GM12878 (cell line): ENCODE measurements around the gene NOTCH1. TPM values are rescaled to one million over a fixed set of nuclear protein-coding genes. Genes with fewer than 3 reads are reported as not detected.

Experiments used
- ATAC-seq: fragments of 200-7000 bp; cut with Tn5 transposase; 3 replicates; pipeline ENCODE4 v1.9.1; 2020; ENCODE audit warnings: mild to moderate bottlenecking, moderate library complexity
- BruUV-seq: library from RNA; stranded (reverse); fragments of 400-500 nt; replicated peaks from 2 replicates; lab custom pipeline; 2021; lab: Mats Ljungman, UMichigan
- CTCF ChIA-PET: fragments of 300-600 bp; sonication (Branson Sonifier 250); formaldehyde crosslinking; extraction: SDS; loops from one replicate; lab custom pipeline; 2021; ENCODE audit warnings: inconsistent platforms; lab: Yijun Ruan, JAX
- POLR2A ChIA-PET: fragments of 350-600 bp; formaldehyde crosslinking; extraction: SDS; loops from one replicate; lab custom pipeline; 2021; ENCODE audit warnings: inconsistent platforms; lab: Charles Lee
- RAD21 ChIA-PET: fragments of 300-600 bp; sonication (Branson Sonifier 250); formaldehyde crosslinking; loops from one replicate; lab custom pipeline; 2023; ENCODE audit warnings: antibody characterized with exemption; ENCODE audit not compliant: unreplicated experiment; lab: Charles Lee
- SMC1A ChIA-PET: fragments of 300-600 bp; sonication (Branson Sonifier 250); formaldehyde crosslinking; loops from one replicate; lab custom pipeline; 2023; ENCODE audit not compliant: unreplicated experiment, uncharacterized antibody; lab: Charles Lee
- DNase-seq: peaks from one replicate; pipeline ENCODE4 v3.0.0-alpha.2; 2011; ENCODE audit warnings: low read depth, low spot score
- FAIRE-seq: peaks from 3 replicates; lab custom pipeline; 2011; peaks lifted over from hg19 to GRCh38; lab: Jason Lieb, UNC
- H2AFZ ChIP-seq: 2 replicates; pipeline ENCODE4 v1.6.0; 2011; ENCODE audit warnings: low read depth, low read length, control low read depth; ENCODE audit not compliant: control insufficient read depth
- H3K27ac ChIP-seq: 2 replicates; pipeline ENCODE4 v1.5.1; 2011; ENCODE audit warnings: control low read depth; ENCODE audit not compliant: control insufficient read depth, insufficient read depth
- H3K27me3 ChIP-seq, 2 experiments: replicated peaks in 1 of 2; 2 replicates each; pipeline versions ENCODE4 v1.6.0 to v1.6.1; 2011; ENCODE audit warnings: low read length in 1 of 2; ENCODE audit not compliant: control insufficient read depth in 2 of 2, insufficient read depth in 2 of 2
- H3K36me3 ChIP-seq, 2 experiments: 2 replicates each; pipeline ENCODE4 v1.5.1; 2011; ENCODE audit warnings: low read length in 1 of 2; ENCODE audit not compliant: control insufficient read depth in 2 of 2, insufficient read depth in 2 of 2
- H3K4me1 ChIP-seq: 2 replicates; pipeline ENCODE4 v1.6.1; 2011; ENCODE audit warnings: mild to moderate bottlenecking, low read length, moderate library complexity, mixed read lengths; ENCODE audit not compliant: control insufficient read depth, insufficient read depth
- H3K4me2 ChIP-seq: 2 replicates; pipeline ENCODE4 v1.6.0; 2011; ENCODE audit warnings: control low read depth; ENCODE audit not compliant: control insufficient read depth, insufficient read depth
- H3K4me3 ChIP-seq: fragments of 200-600 bp; sonication (generic); 2 replicates; pipeline ENCODE4 v1.5.1; 2016
- H3K79me2 ChIP-seq: 2 replicates; pipeline ENCODE4 v1.6.0; 2011; ENCODE audit warnings: low read length; ENCODE audit not compliant: control insufficient read depth, insufficient read depth
- H3K9ac ChIP-seq: 2 replicates; pipeline ENCODE4 v1.8.0; 2011; ENCODE audit warnings: low read length, control low read depth, mixed read lengths; ENCODE audit not compliant: control insufficient read depth, insufficient read depth
- H3K9me3 ChIP-seq: replicated peaks from 3 replicates; pipeline ENCODE4 v1.5.1; 2011; ENCODE audit warnings: mild to moderate bottlenecking, low read length; ENCODE audit not compliant: control insufficient read depth, insufficient read depth
- H4K20me1 ChIP-seq: 2 replicates; pipeline ENCODE4 v1.6.0; 2011; ENCODE audit not compliant: control insufficient read depth, insufficient read depth
- ATF2 ChIP-seq: IDR thresholded peaks from 2 replicates; pipeline ENCODE4 v1.6.1; 2012; ENCODE audit warnings: low read length, inconsistent platforms
- CBX5 ChIP-seq: sonication (generic); IDR thresholded peaks from 2 replicates; pipeline ENCODE4 v1.6.1; 2016; ENCODE audit warnings: low read depth, moderate library complexity, mild to moderate bottlenecking, inconsistent platforms
- CEBPZ ChIP-seq: fragments of 150-350 bp; IDR thresholded peaks from 2 replicates; pipeline ENCODE4 v1.6.1; 2016; ENCODE audit warnings: low read depth, low read length
- HDGF ChIP-seq: fragments of 450-650 bp; IDR thresholded peaks from 2 replicates; pipeline ENCODE4 v1.6.1; 2016; ENCODE audit warnings: antibody characterized with exemption
- HSF1 ChIP-seq: fragments of 150-350 bp; IDR thresholded peaks from 2 replicates; pipeline ENCODE4 v1.6.1; 2014; ENCODE audit warnings: mild to moderate bottlenecking, low read depth, low read length
- MYB ChIP-seq: fragments of 150-350 bp; IDR thresholded peaks from 2 replicates; pipeline ENCODE4 v1.6.1; 2014; ENCODE audit warnings: mild to moderate bottlenecking, low read depth, low read length, borderline replicate concordance
- POLR2A ChIP-seq: IDR thresholded peaks from 2 replicates; pipeline ENCODE4 v1.6.1; 2011; ENCODE audit warnings: low read depth, mild to moderate bottlenecking, low read length
- POU2F2 ChIP-seq: IDR thresholded peaks from 3 replicates; pipeline ENCODE4 v1.6.1; 2011; ENCODE audit warnings: low read depth, mild to moderate bottlenecking, low read length, borderline replicate concordance
- RUNX3 ChIP-seq: IDR thresholded peaks from 2 replicates; pipeline ENCODE4 v1.6.1; 2012; ENCODE audit warnings: low read length, inconsistent platforms
- SREBF2 ChIP-seq: IDR thresholded peaks from 2 replicates; pipeline ENCODE4 v1.6.1; 2012; ENCODE audit warnings: mild to moderate bottlenecking, low read length
- STAT3 ChIP-seq: IDR thresholded peaks from 2 replicates; pipeline ENCODE4 v1.6.1; 2011; ENCODE audit warnings: low read depth, low read length, improper control_type of control experiment
- SUPT20H ChIP-seq: IDR thresholded peaks from 2 replicates; pipeline ENCODE4 v1.6.1; 2011; ENCODE audit warnings: low read depth, mild to moderate bottlenecking, low read length, moderate library complexity, borderline replicate concordance; ENCODE audit not compliant: control insufficient read depth
- WGBS: methylation state at CpG from one replicate; pipeline ENCODE4 v1.1.6; 2016; ENCODE audit warnings: low lambda C conversion rate; ENCODE audit not compliant: insufficient replicate concordance, insufficient coverage; ENCODE audit errors: missing lambda C conversion rate; 5-methylcytosine and 5-hydroxymethylcytosine counted together
- in situ Hi-C: fragments of 300-500 bp; cut with MboI; formaldehyde crosslinking; loops from 9 replicates; pipeline ENCODE4 v1.14.3; 2018; ENCODE audit warnings: mixed read lengths
- intact Hi-C: fragments of 100-400 bp; cut with micrococcal nuclease; formaldehyde crosslinking; loops from one replicate; pipeline ENCODE4 v1.14.2; 2022; ENCODE audit not compliant: unreplicated experiment
- polyA plus RNA-seq, 11 experiments: library from polyadenylated mRNA; depleted of rRNA in 4 of 11; unstranded in 6 of 11; stranded (reverse) in 5 of 11; fragments of >200 nt; fragmentation: Nextera tagmentation in 4 of 11; fragmentation: Illumina TruSeq in 1 of 11; extraction: Ambion mirVana in 4 of 11; extraction: Trizol in 1 of 11; gene quantifications; 1 replicate in 1 of 11; 2 replicates in 10 of 11; pipeline versions ENCODE4 v1.2.1 to v1.2.3, GENCODE V29; 2011 to 2016; ENCODE audit warnings: inconsistent platforms in 2 of 11, missing spikeins in 2 of 11, low read depth in 1 of 11
- total RNA-seq, 4 experiments: library from RNA; depleted of rRNA in 3 of 4; stranded (reverse); fragments of >200 nt in 3 of 4; fragmentation: Illumina TruSeq in 1 of 4; extraction: Trizol in 1 of 4; gene quantifications; 2 replicates each; pipeline versions ENCODE4 v1.2.1 to v1.2.3, GENCODE V29; 2013 to 2021

NOTCH1 gene
- total and polyA plus RNA-seq, 10 of the 15 experiments (the other 5 are each of a cell fraction or from before 2014, with no cell fraction given): 0.02 to 40.0 (median 3.7) TPM

- RAD21 ChIA-PET: no interaction called here
- in situ Hi-C loops (no loop called here), intact Hi-C loops (no loop called here)
- POLR2A ChIA-PET: no interaction called here
- no peak overlapping the region for H3K4me3 ChIP-seq
- no peak for FAIRE-seq
- no peak overlapping the region for H3K4me2 ChIP-seq
- H3K4me1 ChIP-seq: no peaks in the 10 kb centered on the region
- H3K79me2 ChIP-seq: no peaks in the 10 kb centered on the region
- DNase-seq: no peak
- no peaks in the 10 kb centered on the region for H3K9me3 ChIP-seq
- WGBS: 95% methylated on average over 30 of the region's 30 CpGs
- peaks cover 37 to 38% of the 10 kb centered on the region in 2 experiments for H3K36me3 ChIP-seq
- TF ChIP-seq HDGF (no peak), CBX5 (no peak), POLR2A (peak; percentile 29; the same call in 1 of the 2 replicates), STAT3 (no peak), ATF2 (no peak)
- no TSS peak for BruUV-seq
- no peak overlapping the region for H3K27ac ChIP-seq
- SMC1A ChIA-PET: no interaction called here
- no peak for ATAC-seq
- no peaks in the 10 kb centered on the region for H4K20me1 ChIP-seq
- no peak overlapping the region for H3K9ac ChIP-seq
- H2AFZ ChIP-seq: no peak overlapping the region
- H3K27me3 ChIP-seq: no peaks in the 10 kb centered on the region
- CTCF ChIA-PET: no interaction called here
Observed at GRCh38 chr9:136466155-136466541, 79.7 kb downstream of the NOTCH1 start.

GRCh38 chr9:136465500-136466154 lies 80.2 kb downstream of the NOTCH1 start:
- H2AFZ ChIP-seq: no peak overlapping the region
- ChIA-PET CTCF (no interaction called here), POLR2A (no interaction called here), RAD21 (no interaction called here), SMC1A (no interaction called here)
- 95% methylated on average over 27 of the region's 27 CpGs for WGBS
- ATAC-seq: no peak
- no peak for DNase-seq
- H3K27me3 ChIP-seq: no peaks in the 10 kb centered on the region
- no peak overlapping the region for H3K4me2 ChIP-seq
- H3K9ac ChIP-seq: no peak overlapping the region
- intact Hi-C loops (no loop called here), in situ Hi-C loops (no loop called here)
- peaks cover 36 to 37% of the 10 kb centered on the region in 2 experiments for H3K36me3 ChIP-seq
- no TSS peak for BruUV-seq
- no peak overlapping the region for H3K4me3 ChIP-seq
- TF ChIP-seq RUNX3 (no peak), SUPT20H (no peak), CEBPZ (no peak), SREBF2 (no peak), POU2F2 (no peak), POLR2A (no peak), HSF1 (no peak), MYB (no peak)
- no peak for FAIRE-seq
- no peaks in the 10 kb centered on the region for H3K4me1 ChIP-seq
- no peaks in the 10 kb centered on the region for H3K79me2 ChIP-seq
- no peaks in the 10 kb centered on the region for H4K20me1 ChIP-seq
- H3K9me3 ChIP-seq: no peaks in the 10 kb centered on the region
- H3K27ac ChIP-seq: no peak overlapping the region
